ENCODE data around the gene CCDC171. TPM values are rescaled to one million over a fixed set of nuclear protein-coding genes. Genes with fewer than 3 reads are reported as not detected.
"Not testable (repeated sequence)": the region's sequence is repeated elsewhere in the genome, so short reads cannot be mapped to it uniquely, and the experiment has no call there.

CCDC171 gene
- total RNA-seq, 2 donors from 2014 or later, result 4.3 to 6.4 TPM

DNA sequence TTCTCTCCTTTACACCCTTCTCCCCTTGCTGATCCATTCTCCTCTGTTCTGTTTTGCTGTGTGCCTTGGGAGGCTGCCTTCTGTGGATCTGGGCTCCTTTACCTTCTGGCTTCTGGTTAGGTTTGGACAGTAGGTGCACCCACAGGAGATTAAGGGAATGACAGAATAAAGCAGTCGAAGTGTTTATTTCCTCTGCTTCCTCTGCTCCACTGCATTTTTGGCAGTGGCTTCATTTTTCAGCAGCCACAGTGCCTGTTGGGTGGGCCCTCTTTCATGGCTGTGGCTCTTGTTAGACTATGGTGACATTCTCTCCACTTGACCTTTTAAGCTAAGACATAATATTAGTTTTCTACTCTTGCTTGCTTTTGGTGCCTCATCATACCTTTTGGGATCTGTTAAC, 144.1 kb downstream of the CCDC171 start:
- Histone ChIP-seq H3K27ac (no peak overlapping the region), H3K4me3 (no peak overlapping the region), H3K9me3 (no peaks in the 10 kb centered on the region), H3K27me3 (replicated peaks; ENCODE audit: insufficient read depth) (no peaks in the 10 kb centered on the region), H3K4me1 (ENCODE audit: control insufficient read depth in 1 of 2, low read depth in 2 of 2) (no peaks in the 10 kb centered on the region), H3K36me3 (no peaks in the 10 kb centered on the region)
- DNase-seq (ENCODE audit: low spot score) (no peak), ATAC-seq (ENCODE audit: insufficient number of reproducible peaks, low FRiP score, low read depth) (no peak)
- TF ChIP-seq, protein P1, sequence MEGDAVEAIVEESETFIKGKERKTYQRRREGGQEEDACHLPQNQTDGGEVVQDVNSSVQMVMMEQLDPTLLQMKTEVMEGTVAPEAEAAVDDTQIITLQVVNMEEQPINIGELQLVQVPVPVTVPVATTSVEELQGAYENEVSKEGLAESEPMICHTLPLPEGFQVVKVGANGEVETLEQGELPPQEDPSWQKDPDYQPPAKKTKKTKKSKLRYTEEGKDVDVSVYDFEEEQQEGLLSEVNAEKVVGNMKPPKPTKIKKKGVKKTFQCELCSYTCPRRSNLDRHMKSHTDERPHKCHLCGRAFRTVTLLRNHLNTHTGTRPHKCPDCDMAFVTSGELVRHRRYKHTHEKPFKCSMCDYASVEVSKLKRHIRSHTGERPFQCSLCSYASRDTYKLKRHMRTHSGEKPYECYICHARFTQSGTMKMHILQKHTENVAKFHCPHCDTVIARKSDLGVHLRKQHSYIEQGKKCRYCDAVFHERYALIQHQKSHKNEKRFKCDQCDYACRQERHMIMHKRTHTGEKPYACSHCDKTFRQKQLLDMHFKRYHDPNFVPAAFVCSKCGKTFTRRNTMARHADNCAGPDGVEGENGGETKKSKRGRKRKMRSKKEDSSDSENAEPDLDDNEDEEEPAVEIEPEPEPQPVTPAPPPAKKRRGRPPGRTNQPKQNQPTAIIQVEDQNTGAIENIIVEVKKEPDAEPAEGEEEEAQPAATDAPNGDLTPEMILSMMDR (IDR thresholded peaks at IDR 0.05), result no peak

- H3K4me1 ChIP-seq (ENCODE audit: control insufficient read depth in 1 of 2, low read depth in 2 of 2), result no peaks in the 10 kb centered on the region
- DNase-seq (ENCODE audit: low spot score) (no peak), ATAC-seq (ENCODE audit: insufficient number of reproducible peaks, low FRiP score, low read depth) (no peak)
- no peaks in the 10 kb centered on the region for H3K36me3 ChIP-seq
- TF ChIP-seq, protein P1 (IDR thresholded peaks at IDR 0.05), result no peak
- no peak overlapping the region for H3K27ac ChIP-seq
- H3K4me3 ChIP-seq, result no peak overlapping the region
- no peaks in the 10 kb centered on the region for H3K27me3 ChIP-seq (replicated peaks; ENCODE audit: insufficient read depth)
- no peaks in the 10 kb centered on the region for H3K9me3 ChIP-seq
Measured at GRCh38 chr9:15697446-15697851, 144.6 kb downstream of the CCDC171 start.

DNA sequence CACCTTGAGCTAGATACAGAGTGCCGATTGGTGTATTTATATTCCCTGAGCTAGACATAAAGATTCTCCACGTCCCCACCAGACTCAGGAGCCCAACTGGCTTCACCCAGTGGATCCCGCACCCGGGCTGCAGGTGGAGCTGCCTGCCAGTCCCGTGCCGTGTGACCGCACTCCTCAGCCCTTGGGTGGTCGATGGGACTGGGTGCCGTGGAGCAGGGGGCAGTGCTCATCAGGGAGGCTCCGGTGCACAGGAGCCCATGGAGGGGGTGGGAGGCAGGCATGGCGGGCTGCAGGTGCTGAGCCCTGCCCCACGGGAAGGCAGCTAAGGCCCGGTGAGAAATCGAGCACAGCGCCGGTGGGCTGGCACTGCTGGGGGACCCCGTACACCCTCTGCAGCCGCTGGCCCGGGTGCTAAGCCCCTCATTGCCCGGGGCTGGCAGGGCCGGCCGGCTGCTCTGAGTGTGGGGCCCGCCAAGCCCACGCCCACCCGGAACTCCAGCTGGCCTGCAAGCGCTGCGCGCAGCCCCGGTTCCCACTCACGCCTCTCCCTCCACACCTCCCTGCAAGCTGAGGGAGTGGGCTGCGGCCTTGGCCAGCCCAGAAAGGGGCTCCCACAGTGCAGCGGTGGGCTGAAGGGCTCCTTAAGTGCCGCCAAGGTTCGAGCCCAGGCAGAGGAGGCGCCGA, 147.2 kb downstream of the CCDC171 start:
- H3K9me3 ChIP-seq; H3K27me3 ChIP-seq (replicated peaks; ENCODE audit: insufficient read depth); H3K27ac ChIP-seq; H3K4me1 ChIP-seq (ENCODE audit: control insufficient read depth in 1 of 2, low read depth in 2 of 2); DNase-seq (ENCODE audit: low spot score); H3K36me3 ChIP-seq; H3K4me3 ChIP-seq; ATAC-seq (ENCODE audit: insufficient number of reproducible peaks, low FRiP score, low read depth): not testable (repeated sequence)

- TF ChIP-seq, protein P1 (IDR thresholded peaks at IDR 0.05), result no peak
Measured at GRCh38 chr9:15707000-15707399, 154.2 kb downstream of the CCDC171 start.

GRCh38 chr9:15711531-15711930, 158.7 kb downstream of the CCDC171 start:
- no peaks in the 10 kb centered on the region for H3K9me3 ChIP-seq
- TF ChIP-seq, protein P1 (IDR thresholded peaks at IDR 0.05), result no peak
- DNase-seq (ENCODE audit: low spot score) (no peak), ATAC-seq (ENCODE audit: insufficient number of reproducible peaks, low FRiP score, low read depth) (no peak)
- H3K27me3 ChIP-seq (replicated peaks; ENCODE audit: insufficient read depth), result no peaks in the 10 kb centered on the region
- H3K36me3 ChIP-seq, result no peaks in the 10 kb centered on the region
- no peaks in the 10 kb centered on the region for H3K4me1 ChIP-seq (ENCODE audit: control insufficient read depth in 1 of 2, low read depth in 2 of 2)
- no peak overlapping the region for H3K27ac ChIP-seq
- H3K4me3 ChIP-seq, result no peak overlapping the region

More at GRCh38 chr9:15707000-15707399, 154.2 kb downstream of the CCDC171 start:
- no peaks in the 10 kb centered on the region for H3K4me1 ChIP-seq (ENCODE audit: control insufficient read depth in 1 of 2, low read depth in 2 of 2)
- no peak for DNase-seq (ENCODE audit: low spot score)
- H3K36me3 ChIP-seq, result no peaks in the 10 kb centered on the region
- no peak overlapping the region for H3K27ac ChIP-seq
- H3K4me3 ChIP-seq, result no peak overlapping the region
- no peaks in the 10 kb centered on the region for H3K27me3 ChIP-seq (replicated peaks; ENCODE audit: insufficient read depth)
- ATAC-seq (ENCODE audit: insufficient number of reproducible peaks, low FRiP score, low read depth), result no peak
- H3K9me3 ChIP-seq, result no peaks in the 10 kb centered on the region

DNA sequence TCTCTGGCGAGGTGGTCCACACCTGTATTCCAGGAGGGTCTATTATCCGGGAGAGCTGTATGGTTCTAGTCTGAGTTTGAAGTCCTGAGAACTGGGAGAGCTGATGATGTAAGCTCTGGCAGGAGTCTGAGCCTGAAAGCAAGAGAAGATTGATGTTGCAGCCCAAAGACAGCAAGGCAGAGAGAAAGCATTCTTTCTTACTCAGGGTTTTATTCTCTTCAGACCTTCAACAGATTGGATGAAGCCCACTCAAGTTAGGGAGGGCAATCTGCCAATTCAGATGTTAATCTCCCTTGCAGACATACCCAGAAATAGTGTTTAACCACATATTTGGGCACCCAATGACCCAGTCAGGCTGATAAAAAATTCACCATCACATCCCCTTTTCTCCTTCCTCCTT, 159.1 kb downstream of the CCDC171 start:
- H3K36me3 ChIP-seq, result no peaks in the 10 kb centered on the region
- H3K27ac ChIP-seq, result no peak overlapping the region
- TF ChIP-seq, protein P1 (IDR thresholded peaks at IDR 0.05), result no peak
- no peaks in the 10 kb centered on the region for H3K27me3 ChIP-seq (replicated peaks; ENCODE audit: insufficient read depth)
- DNase-seq (ENCODE audit: low spot score) (no peak), ATAC-seq (ENCODE audit: insufficient number of reproducible peaks, low FRiP score, low read depth) (no peak)
- H3K4me1 ChIP-seq (ENCODE audit: control insufficient read depth in 1 of 2, low read depth in 2 of 2), result no peaks in the 10 kb centered on the region
- no peak overlapping the region for H3K4me3 ChIP-seq
- no peaks in the 10 kb centered on the region for H3K9me3 ChIP-seq
